Gastrocnemius medialis (tissue), 4 donors: ENCODE data around the gene PAX8.

Source experiments
- POLR2A ChIP-seq, 2 donors: fragments of 450-650 bp; IDR thresholded peaks; one replicate each; pipeline ENCODE4 v1.6.1; 2017; ENCODE audit warnings: antibody characterized with exemption in 2 of 2, mild to moderate bottlenecking in 2 of 2, moderate library complexity in 2 of 2
- TF ChIP-seq, protein P1 (sequence below), 5 experiments: fragments of 450-650 bp in 3 of 5; fragments of 200-600 bp in 2 of 5; sonication (generic) in 2 of 5; IDR thresholded peaks in 4 of 5; conservative IDR thresholded peaks in 1 of 5; 1 replicate in 4 of 5; 2 replicates in 1 of 5; pipeline ENCODE4 v1.5.1; 2016 to 2019; ENCODE audit warnings: antibody characterized with exemption in 5 of 5, mild to moderate bottlenecking in 3 of 5, moderate library complexity in 3 of 5

DNA sequence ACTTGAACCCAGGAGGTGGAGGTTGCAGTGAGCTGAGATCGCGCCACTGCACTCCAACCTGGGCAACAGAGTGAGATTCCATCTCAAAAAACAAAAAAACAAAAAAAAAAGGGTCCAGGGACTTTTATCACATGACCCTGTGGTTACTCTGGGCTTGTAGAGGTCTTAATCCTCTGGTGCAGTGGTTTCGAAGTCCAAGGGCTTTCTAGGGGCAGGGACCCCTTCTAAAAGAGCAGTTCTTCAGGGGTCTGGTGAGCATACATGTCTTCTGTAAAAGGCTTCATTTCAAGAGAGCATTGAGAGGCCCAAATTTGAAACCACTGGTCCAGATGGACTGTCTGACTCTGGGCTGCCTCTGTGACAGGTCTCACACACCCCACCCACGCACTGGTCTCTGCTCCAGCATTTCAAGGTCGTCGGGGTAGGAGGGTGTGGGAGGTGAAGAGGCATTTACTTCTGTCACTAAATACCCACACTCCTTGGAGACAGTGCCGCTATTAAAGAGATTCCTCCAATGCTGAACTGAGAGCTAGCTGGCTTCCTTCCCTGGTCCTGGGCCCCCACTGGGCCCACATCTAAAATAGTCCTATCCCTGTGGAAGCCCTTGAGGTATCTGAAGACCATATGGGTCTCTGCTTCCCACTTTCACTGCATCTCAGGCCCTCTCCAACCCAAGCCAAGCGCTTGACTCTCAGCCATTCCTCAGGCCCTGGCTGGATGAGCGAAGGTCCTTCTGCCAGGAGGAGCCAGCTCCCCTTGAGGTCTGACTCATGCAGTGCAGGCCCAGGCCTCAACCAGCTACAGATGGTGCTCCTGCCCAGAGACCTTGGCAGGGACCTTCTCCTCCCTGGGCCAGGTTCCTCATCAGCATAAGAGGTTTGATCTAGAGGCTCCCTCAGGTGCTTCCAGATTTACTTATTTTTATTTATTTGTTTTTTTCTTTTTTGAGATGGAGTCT, 44.8 kb downstream of the PAX8 start:
- TF ChIP-seq, protein P1, sequence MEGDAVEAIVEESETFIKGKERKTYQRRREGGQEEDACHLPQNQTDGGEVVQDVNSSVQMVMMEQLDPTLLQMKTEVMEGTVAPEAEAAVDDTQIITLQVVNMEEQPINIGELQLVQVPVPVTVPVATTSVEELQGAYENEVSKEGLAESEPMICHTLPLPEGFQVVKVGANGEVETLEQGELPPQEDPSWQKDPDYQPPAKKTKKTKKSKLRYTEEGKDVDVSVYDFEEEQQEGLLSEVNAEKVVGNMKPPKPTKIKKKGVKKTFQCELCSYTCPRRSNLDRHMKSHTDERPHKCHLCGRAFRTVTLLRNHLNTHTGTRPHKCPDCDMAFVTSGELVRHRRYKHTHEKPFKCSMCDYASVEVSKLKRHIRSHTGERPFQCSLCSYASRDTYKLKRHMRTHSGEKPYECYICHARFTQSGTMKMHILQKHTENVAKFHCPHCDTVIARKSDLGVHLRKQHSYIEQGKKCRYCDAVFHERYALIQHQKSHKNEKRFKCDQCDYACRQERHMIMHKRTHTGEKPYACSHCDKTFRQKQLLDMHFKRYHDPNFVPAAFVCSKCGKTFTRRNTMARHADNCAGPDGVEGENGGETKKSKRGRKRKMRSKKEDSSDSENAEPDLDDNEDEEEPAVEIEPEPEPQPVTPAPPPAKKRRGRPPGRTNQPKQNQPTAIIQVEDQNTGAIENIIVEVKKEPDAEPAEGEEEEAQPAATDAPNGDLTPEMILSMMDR (IDR thresholded peaks at IDR 0.05 in 4 of 5, conservative IDR thresholded peaks at IDR 0.05 in 1 of 5), result no peak
- TF ChIP-seq POLR2A (IDR thresholded peaks at IDR 0.05), result no peak
